Activated naive CD4-positive, alpha-beta T cell treated with anti-CD3 and anti-CD28 coated beads for 36 hours (primary cell): ENCODE measurements around the gene KDM4C. TPM values are rescaled to one million over a fixed set of nuclear protein-coding genes. Genes with fewer than 3 reads are reported as not detected.
"Not testable (repeated sequence)": the region's sequence is repeated elsewhere in the genome, so short reads cannot be mapped to it uniquely, and the experiment has no call there.

ENCODE experiments used
- CTCF ChIA-PET: fragments of 350-600 bp; sonication (Branson Sonifier 250); formaldehyde crosslinking; loops from one replicate; lab custom pipeline; 2021; ENCODE audit warnings: antibody characterized with exemption; lab: Charles Lee
- DNase-seq: peaks from one replicate; pipeline ENCODE4 v3.0.0-alpha.2; 2020
- H3K27ac Mint-ChIP-seq: one replicate; pipeline ENCODE4 v1.8.0; 2021; ENCODE audit warnings: mild to moderate bottlenecking, mixed read lengths
- H3K27me3 Mint-ChIP-seq: one replicate; pipeline ENCODE4 v1.8.0; 2021; ENCODE audit warnings: low read depth, mixed read lengths
- H3K36me3 Mint-ChIP-seq: one replicate; pipeline ENCODE4 v1.8.0; 2021; ENCODE audit warnings: low read depth, mixed read lengths
- H3K4me1 Mint-ChIP-seq: one replicate; pipeline ENCODE4 v1.8.0; 2021; ENCODE audit warnings: low read depth, mixed read lengths
- H3K4me3 Mint-ChIP-seq: one replicate; pipeline ENCODE4 v1.8.0; 2021; ENCODE audit warnings: mild to moderate bottlenecking, moderate library complexity, mixed read lengths
- H3K9me3 Mint-ChIP-seq: one replicate; pipeline ENCODE4 v1.8.0; 2021; ENCODE audit warnings: mixed read lengths
- intact Hi-C: fragments of 100-400 bp; cut with micrococcal nuclease; formaldehyde crosslinking; loops from one replicate; pipeline ENCODE4 v1.15.1; 2023
- total RNA-seq, 2 experiments: library from RNA; stranded (reverse); gene quantifications; one replicate each; pipeline ENCODE4 v1.2.3, GENCODE V29; 2021

The KDM4C gene
- total RNA-seq, 2 experiments from 2014 or later = 27.4 to 28.9 TPM

DNA sequence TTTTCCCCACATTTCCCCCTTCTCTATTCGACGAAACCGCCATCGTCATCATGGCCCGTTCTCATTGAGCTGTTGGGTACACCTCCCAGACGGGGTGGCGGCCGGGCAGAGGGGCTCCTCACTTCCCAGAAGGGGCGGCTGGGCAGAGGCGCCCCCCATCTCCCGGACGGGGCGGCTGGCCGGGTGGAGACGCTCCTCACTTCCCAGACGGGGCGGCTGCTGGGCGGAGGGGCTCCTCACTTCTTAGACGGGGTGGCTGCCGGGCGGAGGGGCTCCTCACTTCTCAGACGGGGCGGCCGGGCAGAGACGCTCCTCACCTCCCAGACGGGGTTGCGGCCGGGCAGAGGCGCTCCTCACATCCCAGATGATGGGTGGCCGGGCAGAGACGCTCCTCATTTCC, 191.1 kb downstream of the KDM4C start:
- H3K4me3 Mint-ChIP-seq, H3K9me3 Mint-ChIP-seq, H3K27me3 Mint-ChIP-seq, DNase-seq, intact Hi-C loops, H3K27ac Mint-ChIP-seq, CTCF ChIA-PET: not testable (repeated sequence)
- Mint-ChIP-seq H3K4me1 (peaks cover 14% of the 10 kb centered on the region), H3K36me3 (peaks cover 21% of the 10 kb centered on the region)

DNA sequence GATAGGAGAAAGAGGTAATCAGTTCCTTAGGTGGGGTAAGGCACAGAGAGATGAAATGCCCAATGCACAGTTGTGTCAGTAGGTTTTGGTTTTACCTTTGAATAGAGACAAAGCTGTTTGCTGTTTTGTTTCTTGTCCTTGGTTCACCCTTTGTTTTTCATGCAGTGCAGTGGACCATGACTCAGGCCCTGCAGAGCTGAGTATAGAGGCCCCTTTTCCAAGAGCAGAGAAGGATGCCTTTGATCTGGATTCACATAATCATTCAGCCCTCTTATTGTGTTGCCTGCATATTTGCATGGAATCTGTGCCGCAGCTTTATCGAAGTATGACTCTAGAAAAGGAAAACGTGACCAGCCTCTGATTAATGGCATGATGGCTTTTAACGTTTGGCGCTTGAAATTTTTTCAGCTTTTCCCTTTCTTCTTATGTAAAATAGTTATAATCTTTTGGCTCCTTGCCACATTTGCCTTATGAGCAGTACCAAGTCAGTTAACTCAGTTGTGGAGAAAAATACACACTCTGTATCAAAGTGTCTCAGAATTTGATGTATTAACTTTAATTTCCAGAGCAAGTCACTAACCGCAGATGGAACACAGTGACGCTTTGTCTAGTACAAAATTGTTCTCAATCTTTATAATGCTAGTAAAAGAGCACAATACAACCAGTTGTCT, 197.6 kb downstream of the KDM4C start:
- Mint-ChIP-seq H3K27ac (peak overlapping the region; percentile 37), H3K4me1 (peaks cover 21% of the 10 kb centered on the region), H3K4me3 (no peak overlapping the region), H3K9me3 (no peaks in the 10 kb centered on the region), H3K27me3 (no peaks in the 10 kb centered on the region), H3K36me3 (peaks cover 12% of the 10 kb centered on the region)
- peak; percentile 42 for DNase-seq
- CTCF ChIA-PET = no interaction called here
- intact Hi-C loops = no loop called here

DNA sequence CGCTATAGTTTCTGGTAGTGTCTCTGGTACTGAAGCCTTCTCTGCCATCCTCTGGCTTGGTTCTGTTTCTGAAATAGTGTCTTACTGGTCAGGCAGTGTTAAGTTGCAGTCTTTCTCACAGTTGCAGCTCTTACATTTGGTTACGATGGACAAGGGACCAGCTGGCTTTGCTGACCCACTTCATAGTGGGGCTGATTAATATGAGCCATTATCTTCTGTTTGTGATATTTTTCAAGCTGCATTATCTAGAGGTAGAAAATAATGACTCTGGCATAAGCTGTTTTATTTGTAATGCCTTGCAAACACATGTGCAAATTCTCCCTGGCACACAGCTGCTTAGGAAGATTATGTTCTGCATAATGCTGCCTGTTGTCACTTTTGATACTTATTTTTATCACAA, 199.1 kb downstream of the KDM4C start:
- intact Hi-C loops = no loop called here
- Mint-ChIP-seq H3K36me3 (peaks cover 12% of the 10 kb centered on the region), H3K4me1 (peaks cover 21% of the 10 kb centered on the region), H3K9me3 (no peaks in the 10 kb centered on the region), H3K27ac (no peak overlapping the region), H3K27me3 (no peaks in the 10 kb centered on the region), H3K4me3 (no peak overlapping the region)
- DNase-seq = no peak
- CTCF ChIA-PET = interaction anchor here (0.7 kb wide), 1 partner anchor 147 kb away, joined by 3 read pairs; no protein-coding TSS in a partner anchor

DNA sequence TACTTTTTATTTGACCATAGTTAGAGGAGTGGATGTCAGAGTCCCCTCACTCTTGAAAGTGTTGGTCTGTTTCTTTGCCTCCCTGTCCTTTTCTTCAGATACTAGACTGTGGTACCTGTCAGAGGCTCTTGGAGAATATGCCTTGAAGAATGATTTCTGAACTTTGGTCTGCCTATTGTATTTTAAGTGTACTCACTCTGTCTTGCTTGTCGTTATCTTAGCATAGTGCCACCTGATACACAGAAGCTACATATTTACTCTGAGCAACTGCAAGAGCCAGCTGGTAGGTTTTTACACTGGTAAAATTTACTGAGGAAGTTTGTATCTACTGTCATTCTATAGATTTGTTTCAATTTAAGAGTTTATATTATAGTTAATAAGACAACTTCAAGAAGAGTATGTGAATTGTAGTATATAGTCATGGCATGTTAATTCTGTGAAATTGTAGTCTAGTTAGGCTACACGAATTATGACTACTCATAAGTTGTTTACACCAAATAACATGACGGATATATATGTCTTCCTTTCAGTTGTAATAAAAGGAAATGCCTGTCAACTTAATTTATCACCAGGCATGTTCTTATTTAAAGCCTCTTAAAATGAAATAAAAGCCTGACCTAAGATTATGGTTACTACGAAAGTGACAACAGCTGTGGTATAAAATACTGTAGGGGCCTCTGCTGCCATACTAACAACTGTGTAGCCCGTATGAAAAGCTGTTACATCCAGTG, 201.7 kb downstream of the KDM4C start:
- CTCF ChIA-PET = interaction anchor here (0.6 kb wide), 1 partner anchor 15 kb away, joined by 3 read pairs; no protein-coding TSS in a partner anchor
- intact Hi-C loops = no loop called here
- peaks cover 14% of the 10 kb centered on the region for H3K36me3 Mint-ChIP-seq
- no peaks in the 10 kb centered on the region for H3K9me3 Mint-ChIP-seq
- H3K27me3 Mint-ChIP-seq = no peaks in the 10 kb centered on the region
- no peak overlapping the region for H3K4me3 Mint-ChIP-seq
- peaks cover 15% of the 10 kb centered on the region for H3K4me1 Mint-ChIP-seq
- no peak overlapping the region for H3K27ac Mint-ChIP-seq
- DNase-seq = no peak

DNA sequence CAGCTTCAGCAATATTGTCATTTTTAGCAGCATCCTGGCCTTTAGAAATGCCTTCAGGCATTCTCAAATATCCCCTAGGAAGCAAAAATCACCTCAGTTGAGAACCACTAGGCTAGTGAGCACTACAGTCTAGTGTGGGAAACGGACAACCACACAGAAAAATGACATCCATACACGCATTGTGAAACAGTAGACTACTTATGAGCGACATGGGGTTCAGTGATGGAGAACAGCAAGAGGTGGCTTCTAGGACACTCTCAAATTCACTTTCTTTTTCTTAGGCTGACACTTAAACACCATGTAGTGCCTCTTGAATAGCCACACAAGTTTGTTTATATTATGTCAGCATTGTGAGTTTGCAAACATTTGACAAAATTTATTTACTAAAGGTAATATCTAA, 203.0 kb downstream of the KDM4C start:
- H3K36me3 Mint-ChIP-seq = peaks cover 12% of the 10 kb centered on the region
- H3K4me3 Mint-ChIP-seq = no peak overlapping the region
- intact Hi-C loops = no loop called here
- H3K27me3 Mint-ChIP-seq = no peaks in the 10 kb centered on the region
- H3K4me1 Mint-ChIP-seq = peaks cover 3% of the 10 kb centered on the region
- H3K9me3 Mint-ChIP-seq = no peaks in the 10 kb centered on the region
- no peak for DNase-seq
- CTCF ChIA-PET = interaction anchor here (0.7 kb wide), 1 partner anchor 134 kb away, joined by 3 read pairs; no protein-coding TSS in a partner anchor
- H3K27ac Mint-ChIP-seq = no peak overlapping the region

DNA sequence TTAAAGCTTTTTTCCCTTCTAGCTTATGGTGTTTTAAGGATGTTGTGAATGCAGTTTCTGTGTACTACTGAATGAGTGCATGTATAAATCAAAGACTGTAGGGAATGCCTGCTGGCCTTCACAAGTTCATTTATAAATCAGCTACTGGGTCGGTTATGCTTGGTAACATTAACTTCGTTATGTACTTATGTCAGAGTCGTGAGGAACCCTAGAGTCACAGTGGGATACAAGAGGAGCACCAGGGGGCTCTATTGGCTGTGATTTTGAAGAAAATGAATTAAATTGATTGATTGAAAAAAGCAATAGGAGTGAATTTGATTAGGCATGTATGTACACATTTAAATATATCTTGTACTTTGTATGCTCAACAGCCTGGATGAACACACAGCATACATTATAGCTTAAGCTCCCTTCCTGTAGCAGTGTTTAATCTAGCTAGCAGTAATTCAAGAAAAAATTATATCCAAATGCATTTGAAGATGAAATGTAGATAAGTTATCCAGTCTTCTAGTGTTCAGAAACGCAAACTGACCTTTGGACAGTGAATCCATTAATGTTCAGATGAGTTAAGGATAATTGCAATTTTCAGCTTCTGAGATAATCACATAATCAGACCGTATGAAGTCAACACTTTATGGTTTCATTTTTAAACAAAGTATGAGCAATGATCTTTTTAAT, 204.2 kb downstream of the KDM4C start:
- H3K9me3 Mint-ChIP-seq = no peaks in the 10 kb centered on the region
- CTCF ChIA-PET = interaction anchor here (0.6 to 2.0 kb wide), 2 partner anchors 135 to 262 kb away, joined by 3 to 5 read pairs; no protein-coding TSS in a partner anchor
- H3K4me1 Mint-ChIP-seq = no peaks in the 10 kb centered on the region
- no peak for DNase-seq
- intact Hi-C loops = no loop called here
- peaks cover 12% of the 10 kb centered on the region for H3K36me3 Mint-ChIP-seq
- no peak overlapping the region for H3K4me3 Mint-ChIP-seq
- no peaks in the 10 kb centered on the region for H3K27me3 Mint-ChIP-seq
- no peak overlapping the region for H3K27ac Mint-ChIP-seq

DNA sequence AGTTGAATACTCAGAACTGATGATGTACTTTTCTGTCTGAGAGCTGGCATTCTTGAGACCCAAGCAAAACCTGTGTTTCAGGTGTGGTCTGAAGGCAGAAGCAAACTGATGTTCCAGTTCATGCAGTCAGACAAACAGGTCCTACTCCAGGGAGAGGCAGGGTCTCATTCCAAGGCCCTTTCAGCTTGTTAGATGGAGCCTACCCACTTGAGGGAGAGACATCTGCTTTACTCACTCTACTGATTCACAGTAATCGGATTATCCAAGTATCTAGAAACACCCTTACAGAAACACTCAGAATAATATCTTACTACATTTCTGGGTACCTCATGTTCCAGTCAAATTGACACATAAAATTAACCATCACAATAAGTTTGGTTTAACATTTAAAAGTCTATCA, 207.8 kb downstream of the KDM4C start:
- intact Hi-C loops = no loop called here
- CTCF ChIA-PET = no interaction called here
- H3K4me1 Mint-ChIP-seq = peaks cover 3% of the 10 kb centered on the region
- no peaks in the 10 kb centered on the region for H3K9me3 Mint-ChIP-seq
- no peak for DNase-seq
- no peak overlapping the region for H3K4me3 Mint-ChIP-seq
- no peak overlapping the region for H3K27ac Mint-ChIP-seq
- no peaks in the 10 kb centered on the region for H3K27me3 Mint-ChIP-seq
- H3K36me3 Mint-ChIP-seq = peaks cover 2% of the 10 kb centered on the region

DNA sequence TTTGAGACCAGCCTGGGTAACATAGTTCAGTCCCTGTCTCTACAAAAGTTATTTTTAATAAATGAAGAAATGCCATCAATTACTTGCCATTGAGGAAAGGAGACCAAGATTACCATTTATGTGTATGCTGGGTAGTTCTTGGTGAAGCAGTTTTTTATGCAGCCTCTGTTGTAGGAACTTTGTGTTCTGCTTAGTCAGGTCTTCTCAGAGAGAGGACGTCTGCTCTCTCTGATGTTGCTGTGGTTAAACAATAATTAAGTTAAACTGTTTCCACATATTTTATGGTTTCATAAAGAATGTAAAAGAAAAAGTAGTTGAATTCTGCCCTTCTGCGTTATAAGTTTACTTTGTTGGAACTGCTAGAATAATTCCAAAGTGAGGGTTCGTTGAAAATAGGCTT, 210.5 kb downstream of the KDM4C start:
- H3K9me3 Mint-ChIP-seq = no peaks in the 10 kb centered on the region
- H3K4me3 Mint-ChIP-seq = no peak overlapping the region
- intact Hi-C loops = no loop called here
- no peak overlapping the region for H3K27ac Mint-ChIP-seq
- no peaks in the 10 kb centered on the region for H3K27me3 Mint-ChIP-seq
- no peak for DNase-seq
- peaks cover 1% of the 10 kb centered on the region for H3K36me3 Mint-ChIP-seq
- CTCF ChIA-PET = no interaction called here
- peaks cover 8% of the 10 kb centered on the region for H3K4me1 Mint-ChIP-seq

DNA sequence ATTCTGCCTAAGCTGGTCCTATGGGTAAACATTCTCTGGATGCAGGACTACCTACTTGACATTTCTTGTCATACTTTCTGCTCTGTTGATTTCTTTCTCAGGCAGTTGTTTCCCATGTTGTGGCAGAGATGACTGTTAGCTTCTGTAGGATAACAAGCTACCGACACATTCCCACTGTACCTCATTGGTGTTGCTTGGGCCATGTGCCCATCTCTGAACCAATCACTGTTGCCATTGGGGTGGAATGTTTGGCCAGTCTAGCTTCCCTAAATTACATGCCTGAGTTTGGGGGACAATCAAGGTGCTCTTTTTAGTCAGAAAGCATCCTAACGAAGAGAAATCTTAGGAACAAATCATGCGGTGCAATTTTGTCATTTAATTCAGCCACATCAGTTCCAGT, 212.0 kb downstream of the KDM4C start:
- Mint-ChIP-seq H3K4me3 (no peak overlapping the region), H3K4me1 (peaks cover 12% of the 10 kb centered on the region), H3K36me3 (no peaks in the 10 kb centered on the region), H3K27ac (no peak overlapping the region), H3K27me3 (no peaks in the 10 kb centered on the region), H3K9me3 (no peaks in the 10 kb centered on the region)
- no peak for DNase-seq
- CTCF ChIA-PET = interaction anchor here (0.6 to 0.7 kb wide), 2 partner anchors 57 kb away, joined by 3 read pairs; no protein-coding TSS in a partner anchor
- intact Hi-C loops = no loop called here

DNA sequence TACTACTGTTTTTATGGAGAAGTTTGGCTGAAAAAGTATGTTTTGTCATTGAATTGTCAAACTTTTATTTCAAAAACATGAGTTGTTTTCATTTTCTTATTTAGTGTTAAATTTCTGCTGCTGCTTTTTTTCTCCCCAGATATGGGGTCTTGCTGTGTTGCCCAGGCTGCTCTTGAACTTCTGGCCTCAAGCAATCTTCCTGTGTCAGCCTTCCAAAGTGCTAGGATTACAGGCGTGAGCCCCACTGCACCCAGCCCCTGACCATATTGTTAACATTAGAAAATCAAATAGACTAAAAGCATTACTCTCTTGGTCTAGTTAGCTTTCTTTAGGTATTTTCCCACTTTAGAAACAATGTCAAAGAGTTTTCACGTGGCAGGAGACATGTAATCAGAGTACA, 215.3 kb downstream of the KDM4C start:
- H3K4me3 Mint-ChIP-seq = no peak overlapping the region
- no peak for DNase-seq
- H3K27me3 Mint-ChIP-seq = no peaks in the 10 kb centered on the region
- H3K36me3 Mint-ChIP-seq = no peaks in the 10 kb centered on the region
- no peaks in the 10 kb centered on the region for H3K9me3 Mint-ChIP-seq
- peaks cover 17% of the 10 kb centered on the region for H3K4me1 Mint-ChIP-seq
- CTCF ChIA-PET = no interaction called here
- intact Hi-C loops = no loop called here
- no peak overlapping the region for H3K27ac Mint-ChIP-seq

DNA sequence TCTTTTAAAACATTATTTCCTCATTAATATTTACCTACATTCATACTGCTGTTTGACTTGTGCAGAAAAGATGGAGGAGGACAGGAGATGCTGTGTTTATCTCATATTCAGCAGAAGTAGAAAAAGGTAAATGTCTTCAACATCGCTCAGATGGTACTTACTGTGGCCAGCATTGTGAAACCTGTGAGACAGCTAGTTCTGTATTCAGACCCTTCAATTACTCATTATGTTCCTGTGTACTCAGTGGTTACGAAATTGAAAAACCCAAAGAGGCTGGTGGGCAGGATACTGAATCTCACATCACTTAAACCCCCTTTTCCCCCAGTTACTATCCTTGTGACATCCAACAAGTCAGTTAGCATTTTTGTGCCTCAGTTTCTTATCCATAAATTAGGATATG, 216.0 kb downstream of the KDM4C start:
- H3K9me3 Mint-ChIP-seq = no peaks in the 10 kb centered on the region
- no peaks in the 10 kb centered on the region for H3K36me3 Mint-ChIP-seq
- H3K4me1 Mint-ChIP-seq = peaks cover 17% of the 10 kb centered on the region
- CTCF ChIA-PET = no interaction called here
- DNase-seq = no peak
- intact Hi-C loops = no loop called here
- no peaks in the 10 kb centered on the region for H3K27me3 Mint-ChIP-seq
- no peak overlapping the region for H3K27ac Mint-ChIP-seq
- H3K4me3 Mint-ChIP-seq = no peak overlapping the region

DNA sequence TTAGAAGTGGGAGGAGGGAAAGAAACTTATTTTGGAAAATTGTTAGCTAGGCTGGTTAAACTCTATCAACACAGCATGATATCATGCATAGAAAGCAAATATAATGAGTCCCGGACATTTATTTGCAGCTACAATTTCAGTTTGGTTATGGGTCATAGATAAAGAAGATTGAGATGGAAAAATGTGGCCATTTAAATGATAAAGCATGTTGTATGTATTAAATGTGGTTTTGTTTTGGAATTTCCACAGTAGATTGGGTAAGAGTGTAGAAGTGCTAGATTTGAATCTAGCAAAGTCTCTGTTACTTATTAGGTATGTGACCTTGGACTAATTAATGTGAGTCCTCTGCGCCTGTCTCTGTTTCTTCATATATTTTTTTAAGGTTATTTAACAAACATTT, 217.4 kb downstream of the KDM4C start:
- Mint-ChIP-seq H3K36me3 (no peaks in the 10 kb centered on the region), H3K9me3 (no peaks in the 10 kb centered on the region), H3K27me3 (no peaks in the 10 kb centered on the region), H3K4me1 (peaks cover 17% of the 10 kb centered on the region), H3K27ac (no peak overlapping the region), H3K4me3 (no peak overlapping the region)
- CTCF ChIA-PET = no interaction called here
- no peak for DNase-seq
- intact Hi-C loops = no loop called here
